Left lung (tissue), 10 donors: ENCODE results near the gene COX19. TPM values are rescaled to one million over a fixed set of nuclear protein-coding genes. Genes with fewer than 3 reads are reported as not detected.
A peak's percentile ranks its signal among the peaks of the same experiment; 100 is the strongest.

ENCODE experiments used
- ATAC-seq: fragments of 200-7000 bp; cut with Tn5 transposase; one replicate; pipeline ENCODE4 v1.9.1; 2020; ENCODE audit warnings: moderate library complexity
- DNase-seq, 4 donors: peaks; one replicate each; pipeline ENCODE4 v3.0.0-alpha.2; 2013 to 2020
- H3K27ac ChIP-seq, 2 donors: fragments of 200-600 bp; sonication (generic) in 1 of 2; one replicate each; pipeline versions ENCODE4 v1.5.0 to v1.8.0; 2020 to 2021
- H3K27me3 ChIP-seq, 2 donors: fragments of 200-600 bp; sonication (generic) in 1 of 2; one replicate each; pipeline versions ENCODE4 v1.5.0 to v1.8.0; 2020 to 2021
- H3K36me3 ChIP-seq, 2 donors: fragments of 200-600 bp; sonication (generic) in 1 of 2; one replicate each; pipeline versions ENCODE4 v1.5.0 to v1.8.0; 2020 to 2021
- H3K4me1 ChIP-seq, 2 donors: fragments of 200-600 bp; one replicate each; pipeline ENCODE4 v1.8.0; 2021
- H3K4me3 ChIP-seq, 2 donors: fragments of 200-600 bp; sonication (generic) in 1 of 2; one replicate each; pipeline versions ENCODE4 v1.5.0 to v1.8.0; 2020 to 2021; ENCODE audit warnings: mild to moderate bottlenecking in 1 of 2
- H3K9me3 ChIP-seq, 2 donors: fragments of 200-600 bp; sonication (generic) in 1 of 2; one replicate each; pipeline versions ENCODE4 v1.5.0 to v1.8.0; 2020 to 2021
- CTCF ChIP-seq, 2 donors: fragments of 200-600 bp; sonication (generic) in 1 of 2; IDR thresholded peaks; one replicate each; pipeline versions ENCODE4 v1.5.0 to v1.8.0; 2021; ENCODE audit warnings: antibody characterized with exemption in 2 of 2
- intact Hi-C, 2 donors: fragments of 100-400 bp; cut with DNase I; formaldehyde crosslinking; loops; one replicate each; pipeline versions ENCODE4 v1.11.2 to v1.14.2; 2022
- polyA plus RNA-seq, 6 donors: library from polyadenylated mRNA; unstranded; fragments of 120-200 nt; gene quantifications; one replicate each; pipeline ENCODE4 v1.2.1, GENCODE V29; 2013; ENCODE audit not compliant: insufficient read length in 6 of 6
- total RNA-seq, 2 donors: library from RNA; stranded (reverse); fragmentation: NEBNext Ultra II Directional; extraction: Animal tissue kit (Norgen Biotek cat#: 25700); gene quantifications; one replicate each; pipeline ENCODE4 v1.2.1, GENCODE V29; 2021
- donor health status: DM: no; HTN: yes; CAD: no.
- donor health status: DM: no; HTN: no; CAD: no.

Gene COX19
- total and polyA plus RNA-seq, 8 donors, result 9.1 to 18.1 (median 16.4) TPM

DNA sequence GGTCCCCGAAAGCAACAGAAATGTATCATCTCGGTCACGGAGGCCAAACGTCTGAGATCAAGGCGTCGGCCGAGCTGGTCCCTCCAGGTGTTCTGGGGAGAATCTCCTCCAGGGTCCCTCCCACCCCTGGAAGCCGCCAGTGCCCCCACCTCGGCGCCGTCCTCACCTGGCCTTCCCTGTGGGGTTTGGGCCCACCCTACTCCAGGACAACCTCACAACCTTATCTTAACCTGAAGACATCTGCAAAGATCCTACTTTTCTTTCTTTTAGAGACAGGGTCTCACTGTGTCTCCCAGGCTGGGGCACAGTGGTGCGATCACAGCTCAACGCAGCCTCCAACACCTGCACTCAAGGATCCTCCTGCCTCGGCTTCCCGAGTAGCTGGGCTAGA, 54.3 kb downstream of the COX19 start:
- peaks cover 0 to 5% of the 10 kb centered on the region in 2 donors for H3K36me3 ChIP-seq
- intact Hi-C loops, result no loop called here
- ATAC-seq, result no peak
- TF ChIP-seq CTCF (IDR thresholded peaks at IDR 0.05), result no peak
- H3K27me3 ChIP-seq, result peaks cover 0 to 9% of the 10 kb centered on the region in 2 donors
- H3K27ac ChIP-seq, result no peak overlapping the region
- H3K4me1 ChIP-seq, result peaks cover 0 to 43% of the 10 kb centered on the region in 2 donors
- no peaks in the 10 kb centered on the region for H3K9me3 ChIP-seq
- no peak overlapping the region for H3K4me3 ChIP-seq
- DNase-seq, result peak in 1 of 4 donors; percentile 58

DNA sequence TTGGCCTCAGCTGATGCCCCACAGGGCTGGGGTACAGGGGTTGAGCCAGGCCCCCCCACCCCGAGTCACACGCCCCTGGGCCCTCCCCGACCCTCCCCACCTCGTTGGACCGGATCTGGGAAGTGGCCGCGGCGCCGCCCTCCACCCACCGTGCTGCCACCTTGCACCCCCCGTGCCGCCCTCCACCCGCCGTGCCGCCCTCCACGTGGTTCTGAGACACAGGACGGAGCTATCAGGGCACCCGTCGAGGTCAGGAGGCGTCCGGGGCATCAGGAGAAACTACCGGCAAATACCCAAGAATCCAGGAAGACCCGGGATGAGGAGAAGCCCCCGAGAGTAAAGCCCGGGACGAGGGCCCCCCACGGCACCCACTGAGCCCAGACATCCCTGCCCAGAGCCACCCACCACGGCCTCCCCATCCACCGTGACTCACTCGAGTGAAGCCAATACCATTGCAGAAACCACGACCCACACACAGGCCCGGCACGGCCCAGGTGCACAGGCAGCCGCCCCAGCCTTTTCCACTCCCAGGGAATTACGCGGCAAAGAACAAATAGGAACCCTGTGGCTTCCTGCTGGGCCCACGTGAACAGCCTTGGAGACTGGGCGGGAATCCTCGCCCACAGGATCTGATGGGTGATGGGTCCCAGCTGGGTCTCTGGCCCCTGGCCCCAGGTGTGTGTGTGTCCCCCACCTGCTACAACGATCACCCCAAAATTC, 54.8 kb downstream of the COX19 start:
- H3K27ac ChIP-seq, result no peak overlapping the region
- peak in 2 of 4 donors; percentile 25 to 71 for DNase-seq
- peaks cover 0 to 39% of the 10 kb centered on the region in 2 donors for H3K4me1 ChIP-seq
- H3K9me3 ChIP-seq, result no peaks in the 10 kb centered on the region
- peaks cover 0 to 9% of the 10 kb centered on the region in 2 donors for H3K27me3 ChIP-seq
- intact Hi-C loops, result no loop called here
- no peak overlapping the region for H3K4me3 ChIP-seq
- H3K36me3 ChIP-seq, result peaks cover 0 to under 1% of the 10 kb centered on the region in 2 donors
- TF ChIP-seq CTCF (IDR thresholded peaks at IDR 0.05), result no peak
- no peak for ATAC-seq

GRCh38 chr7:919924-920341, 55.4 kb downstream of the COX19 start:
- ATAC-seq (no peak), DNase-seq (peak in 2 of 4 donors; percentile 31 to 58)
- H3K36me3 ChIP-seq, result no peaks in the 10 kb centered on the region
- no peak for TF ChIP-seq CTCF (IDR thresholded peaks at IDR 0.05)
- no peak overlapping the region for H3K27ac ChIP-seq
- H3K4me1 ChIP-seq, result peaks cover 0 to 34% of the 10 kb centered on the region in 2 donors
- intact Hi-C loops, result no loop called here
- H3K9me3 ChIP-seq, result no peaks in the 10 kb centered on the region
- H3K4me3 ChIP-seq, result no peak overlapping the region
- H3K27me3 ChIP-seq, result peaks cover 0 to 9% of the 10 kb centered on the region in 2 donors

- H3K27me3 ChIP-seq, result peaks cover 0 to 9% of the 10 kb centered on the region in 2 donors
- H3K4me3 ChIP-seq, result no peak overlapping the region
- no peak for ATAC-seq
- H3K9me3 ChIP-seq, result no peaks in the 10 kb centered on the region
- DNase-seq, result peak in 2 of 4 donors; percentile 23 to 64
- H3K27ac ChIP-seq, result no peak overlapping the region
- TF ChIP-seq CTCF (IDR thresholded peaks at IDR 0.05), result no peak
- H3K36me3 ChIP-seq, result no peaks in the 10 kb centered on the region
- intact Hi-C loops, result no loop called here
- peaks cover 0 to 34% of the 10 kb centered on the region in 2 donors for H3K4me1 ChIP-seq
These were observed 56.3 kb downstream of the COX19 start for GRCh38 chr7:919114-919442.

DNA sequence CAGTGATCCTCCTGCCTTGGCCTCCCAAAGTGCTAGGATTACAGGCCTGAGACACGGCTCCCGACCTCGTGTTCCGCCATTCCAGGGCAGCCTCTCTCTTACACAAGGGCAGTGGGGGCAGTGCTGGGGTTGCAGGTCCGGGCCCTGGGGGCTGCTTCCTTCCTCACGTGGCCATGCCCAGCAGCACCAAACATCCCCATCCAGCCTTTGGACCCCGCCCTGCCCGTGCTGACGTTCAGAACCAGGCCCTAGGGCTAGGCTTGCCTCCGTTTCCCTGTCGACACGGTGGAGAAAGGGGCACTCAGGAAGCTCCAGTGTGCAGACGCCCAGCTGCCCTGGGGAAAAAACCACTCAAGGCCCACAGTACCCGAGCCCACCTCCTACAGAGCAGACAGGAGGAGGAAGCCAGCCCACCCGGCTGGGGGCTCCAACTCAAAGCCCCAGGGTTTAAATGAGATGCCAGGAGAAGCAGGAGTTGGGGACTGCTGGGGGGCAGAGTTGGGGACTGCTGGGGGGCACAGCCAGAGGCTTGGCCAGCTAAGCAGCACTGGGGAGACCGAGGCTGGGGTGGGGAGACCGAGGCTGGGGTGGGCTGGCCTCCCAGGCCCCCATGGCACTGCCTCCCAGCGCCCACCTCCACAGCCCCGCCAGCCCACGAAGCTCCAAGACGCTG, 56.8 kb downstream of the COX19 start:
- Histone ChIP-seq H3K4me1 (peaks cover 0 to 36% of the 10 kb centered on the region in 2 donors), H3K27me3 (peaks cover 0 to 9% of the 10 kb centered on the region in 2 donors), H3K9me3 (no peaks in the 10 kb centered on the region), H3K27ac (no peak overlapping the region), H3K36me3 (no peaks in the 10 kb centered on the region), H3K4me3 (no peak overlapping the region)
- intact Hi-C loops, result no loop called here
- DNase-seq (peak in 2 of 4 donors; percentile 25 to 58), ATAC-seq (no peak)
- TF ChIP-seq CTCF (IDR thresholded peaks at IDR 0.05), result no peak
